Liver (tissue), 9 donors: ENCODE measurements around the gene SCGB1D1. TPM values are rescaled to one million over a fixed set of nuclear protein-coding genes. Genes with fewer than 3 reads are reported as not detected.

Experiments used
- DNase-seq: peaks from one replicate; pipeline ENCODE4 v3.0.0-alpha.2; 2017; ENCODE audit warnings: low spot score
- H3K27ac ChIP-seq, 2 donors: one replicate each; pipeline ENCODE4 v1.7.0; 2013; ENCODE audit warnings: inconsistent platforms in 2 of 2, low read length in 2 of 2, control low read depth in 1 of 2, low read depth in 1 of 2, mild to moderate bottlenecking in 1 of 2
- H3K27me3 ChIP-seq, 4 donors: one replicate each; pipeline versions ENCODE4 v1.6.1 to v1.7.0; 2013; ENCODE audit warnings: low read length in 3 of 4, inconsistent platforms in 1 of 4, mild to moderate bottlenecking in 1 of 4, moderate library complexity in 1 of 4; ENCODE audit not compliant: control insufficient read depth in 4 of 4, insufficient read depth in 4 of 4
- H3K36me3 ChIP-seq, 4 donors: one replicate each; pipeline versions ENCODE4 v1.6.1 to v1.7.0; 2013; ENCODE audit warnings: low read length in 3 of 4, mild to moderate bottlenecking in 3 of 4, low read depth in 1 of 4, moderate library complexity in 1 of 4; ENCODE audit not compliant: control insufficient read depth in 4 of 4, insufficient read depth in 3 of 4
- H3K4me1 ChIP-seq, 4 donors: one replicate each; pipeline versions ENCODE4 v1.6.1 to v1.7.0; 2013; ENCODE audit warnings: low read length in 3 of 4, mild to moderate bottlenecking in 3 of 4, moderate library complexity in 1 of 4; ENCODE audit not compliant: control insufficient read depth in 4 of 4, insufficient read depth in 4 of 4
- H3K4me3 ChIP-seq, 3 donors: one replicate each; pipeline versions ENCODE4 v1.6.1 to v1.7.0; 2013; ENCODE audit warnings: low read length in 3 of 3, control low read depth in 1 of 3, low read depth in 1 of 3, mild to moderate bottlenecking in 1 of 3
- H3K9ac ChIP-seq, 2 donors: one replicate each; pipeline ENCODE4 v1.7.0; 2013; ENCODE audit warnings: low read length in 2 of 2, mild to moderate bottlenecking in 2 of 2, moderate library complexity in 2 of 2, control low read depth in 1 of 2, low read depth in 1 of 2
- H3K9me3 ChIP-seq, 4 donors: one replicate each; pipeline versions ENCODE4 v1.6.1 to v1.7.0; 2013; ENCODE audit warnings: low read length in 3 of 4; ENCODE audit not compliant: control insufficient read depth in 4 of 4
- ATF3 ChIP-seq: IDR thresholded peaks from 2 replicates; pipeline ENCODE4 v1.6.1; 2016; ENCODE audit warnings: antibody characterized with exemption
- CTCF ChIP-seq: fragments of 150-350 bp; IDR thresholded peaks from 2 replicates; pipeline ENCODE4 v1.5.1; 2017; ENCODE audit warnings: improper control_type of control experiment, low read depth, low read length; ENCODE audit not compliant: missing input control
- EGR1 ChIP-seq, 2 donors: IDR thresholded peaks; 2 replicates each; pipeline ENCODE4 v1.6.1; 2016 to 2018; ENCODE audit warnings: antibody characterized with exemption in 2 of 2, low read depth in 2 of 2
- FOXA1 ChIP-seq: IDR thresholded peaks from 2 replicates; pipeline ENCODE4 v1.6.1; 2016; ENCODE audit warnings: antibody characterized with exemption
- FOXA2 ChIP-seq: IDR thresholded peaks from 2 replicates; pipeline ENCODE4 v1.6.1; 2016; ENCODE audit warnings: antibody characterized with exemption
- GABPA ChIP-seq, 2 donors: IDR thresholded peaks in 1 of 2; conservative IDR thresholded peaks in 1 of 2; 2 replicates each; pipeline ENCODE4 v1.6.1; 2016; ENCODE audit warnings: antibody characterized with exemption in 2 of 2, mild to moderate bottlenecking in 1 of 2, moderate library complexity in 1 of 2
- HNF4A ChIP-seq, 2 donors: conservative IDR thresholded peaks; 2 replicates each; pipeline ENCODE4 v1.6.1; 2016; ENCODE audit warnings: antibody characterized with exemption in 2 of 2, mild to moderate bottlenecking in 2 of 2
- HNF4G ChIP-seq: IDR thresholded peaks from 2 replicates; pipeline ENCODE4 v1.6.1; 2016; ENCODE audit warnings: antibody characterized with exemption
- JUND ChIP-seq, 2 donors: IDR thresholded peaks; 2 replicates each; pipeline ENCODE4 v1.6.1; 2016; ENCODE audit warnings: antibody characterized with exemption in 2 of 2
- MAX ChIP-seq: IDR thresholded peaks from 2 replicates; pipeline ENCODE4 v1.6.1; 2016; ENCODE audit warnings: antibody characterized with exemption
- NR2F2 ChIP-seq: IDR thresholded peaks from 2 replicates; pipeline ENCODE4 v1.6.1; 2016; ENCODE audit warnings: antibody characterized with exemption
- RAD21 ChIP-seq, 2 donors: IDR thresholded peaks; 2 replicates each; pipeline ENCODE4 v1.6.1; 2016; ENCODE audit warnings: antibody characterized with exemption in 2 of 2, mild to moderate bottlenecking in 2 of 2
- REST ChIP-seq: IDR thresholded peaks from 2 replicates; pipeline ENCODE4 v1.6.1; 2016; ENCODE audit warnings: antibody characterized with exemption, mild to moderate bottlenecking
- RXRA ChIP-seq, 2 donors: IDR thresholded peaks; 2 replicates each; pipeline ENCODE4 v1.6.1; 2017 to 2018; ENCODE audit warnings: antibody characterized with exemption in 2 of 2, mild to moderate bottlenecking in 1 of 2
- SP1 ChIP-seq: IDR thresholded peaks from 2 replicates; pipeline ENCODE4 v1.6.1; 2018; ENCODE audit warnings: antibody characterized with exemption, mild to moderate bottlenecking
- TAF1 ChIP-seq: conservative IDR thresholded peaks from 2 replicates; pipeline ENCODE4 v1.6.1; 2016; ENCODE audit warnings: antibody characterized with exemption, mild to moderate bottlenecking
- YY1 ChIP-seq: IDR thresholded peaks from 2 replicates; pipeline ENCODE4 v1.6.1; 2016; ENCODE audit warnings: antibody characterized with exemption, mild to moderate bottlenecking
- ZBTB33 ChIP-seq: IDR thresholded peaks from 2 replicates; pipeline ENCODE4 v1.6.1; 2016; ENCODE audit warnings: antibody characterized with exemption
- WGBS: extraction: QIAGEN DNeasy Blood & Tissue Kit; methylation state at CpG from one replicate; pipeline ENCODE4 v1.1.7; 2013; 5-methylcytosine and 5-hydroxymethylcytosine counted together
- polyA plus RNA-seq, 2 donors: library from polyadenylated mRNA; stranded (reverse) in 1 of 2; unstranded in 1 of 2; fragments of 200-250 nt in 1 of 2; fragments of >200 nt in 1 of 2; fragmentation: Nextera tagmentation in 1 of 2; extraction: Ambion mirVana in 1 of 2; gene quantifications; one replicate each; pipeline versions ENCODE4 v1.2.1 to v1.2.3, GENCODE V29; 2013 to 2015
- total RNA-seq, 2 donors: library from RNA; depleted of rRNA; stranded (reverse); fragments of >200 nt; gene quantifications; one replicate each; pipeline ENCODE4 v1.2.3, GENCODE V29; 2014
- donor health status: healthy.
- donor health status: healthy.
- donor health status: healthy.
- donor health status: healthy.
- donor health status: healthy.

SCGB1D1 gene
- total and polyA plus RNA-seq, 4 donors: not detected

GRCh38 chr11:62151737-62152102 is 38.3 kb upstream of the SCGB1D1 start:
- H3K9ac ChIP-seq: no peak overlapping the region
- H3K36me3 ChIP-seq: peaks cover 5 to 47% (median 23%) of the 10 kb centered on the region in 4 donors
- no peak overlapping the region for H3K27ac ChIP-seq
- no peaks in the 10 kb centered on the region for H3K9me3 ChIP-seq
- no peaks in the 10 kb centered on the region for H3K27me3 ChIP-seq
- DNase-seq: no peak
- H3K4me1 ChIP-seq: no peaks in the 10 kb centered on the region
- H3K4me3 ChIP-seq: no peak overlapping the region
- 98% methylated on average over 9 of the region's 9 CpGs for WGBS
- TF ChIP-seq RXRA (IDR thresholded peaks at IDR 0.05) (no peak), FOXA2 (no peak), EGR1 (IDR thresholded peaks at IDR 0.05; ENCODE audit: low read depth in 2 of 2) (no peak), RAD21 (IDR thresholded peaks at IDR 0.05) (no peak), NR2F2 (no peak), JUND (IDR thresholded peaks at IDR 0.05) (no peak), ZBTB33 (no peak), TAF1 (no peak), HNF4G (no peak), HNF4A (conservative IDR thresholded peaks at IDR 0.05) (no peak), FOXA1 (no peak), CTCF (no peak), YY1 (no peak), REST (no peak), SP1 (no peak), MAX (no peak), ATF3 (no peak), GABPA (IDR thresholded peaks at IDR 0.05 in 1 of 2, conservative IDR thresholded peaks at IDR 0.05 in 1 of 2) (no peak)
